OCI-LY7 (cell line): Measurements from ENCODE around the gene TRNT1. TPM values are rescaled to one million over a fixed set of nuclear protein-coding genes. Genes with fewer than 3 reads are reported as not detected.

Experiments
- BruUV-seq: library from RNA; stranded (reverse); fragments of 400-500 nt; replicated peaks from 2 replicates; lab custom pipeline; 2021; lab: Mats Ljungman, UMichigan
- CTCF ChIA-PET: fragments of 300-600 bp; sonication (Branson Sonifier 250); formaldehyde crosslinking; loops from one replicate; lab custom pipeline; 2022; ENCODE audit warnings: antibody characterized with exemption; ENCODE audit not compliant: unreplicated experiment; lab: Charles Lee
- POLR2A ChIA-PET: fragments of 300-600 bp; sonication (Branson Sonifier 250); formaldehyde crosslinking; loops from one replicate; lab custom pipeline; 2022; ENCODE audit warnings: antibody characterized with exemption; lab: Charles Lee
- DNase-seq: peaks from one replicate; pipeline ENCODE4 v3.0.0-alpha.2; 2015; ENCODE audit warnings: low spot score
- H2AFZ ChIP-seq: fragments of 200-600 bp; sonication (generic), shearing (Covaris generic); 2 replicates; pipeline ENCODE4 v1.6.1; 2014; ENCODE audit warnings: mild to moderate bottlenecking, antibody characterized with exemption, low read length, moderate library complexity
- H3K27ac ChIP-seq: fragments of 200-600 bp; sonication (generic); 2 replicates; pipeline ENCODE4 v1.5.1; 2014; ENCODE audit warnings: mixed run types, low read depth, mild to moderate bottlenecking, moderate library complexity, low read length, inconsistent platforms; ENCODE audit not compliant: poor library complexity, severe bottlenecking
- H3K36me3 ChIP-seq: fragments of 200-600 bp; sonication (generic); 2 replicates; pipeline ENCODE4 v1.6.1; 2014; ENCODE audit warnings: mild to moderate bottlenecking, antibody characterized with exemption, low read length, moderate library complexity, mixed read lengths; ENCODE audit not compliant: insufficient read depth
- H3K4me1 ChIP-seq: fragments of 200-600 bp; sonication (generic); 2 replicates; pipeline ENCODE4 v1.5.1; 2014; ENCODE audit warnings: mild to moderate bottlenecking, low read length; ENCODE audit not compliant: insufficient read depth, poor library complexity, severe bottlenecking
- H3K4me2 ChIP-seq: fragments of 200-600 bp; sonication (generic); 2 replicates; pipeline ENCODE4 v1.6.1; 2014; ENCODE audit warnings: mild to moderate bottlenecking, low read length
- H3K4me3 ChIP-seq: fragments of 200-600 bp; sonication (generic); 2 replicates; pipeline ENCODE4 v1.5.1; 2014; ENCODE audit warnings: mild to moderate bottlenecking, low read depth, low read length; ENCODE audit not compliant: poor library complexity, severe bottlenecking
- H3K79me2 ChIP-seq: fragments of 200-600 bp; sonication (generic); 2 replicates; pipeline ENCODE4 v1.6.1; 2016; ENCODE audit warnings: low read depth, mild to moderate bottlenecking, low read length, moderate library complexity, mixed read lengths; ENCODE audit not compliant: insufficient read depth
- H3K9me2 ChIP-seq: fragments of 200-600 bp; sonication (generic); 2 replicates; pipeline ENCODE4 v1.6.1; 2016; ENCODE audit warnings: mild to moderate bottlenecking, low read length, mixed read lengths; ENCODE audit not compliant: insufficient read depth
- H3K9me3 ChIP-seq: fragments of 200-600 bp; sonication (generic); 2 replicates; pipeline ENCODE4 v1.6.1; 2014; ENCODE audit warnings: mild to moderate bottlenecking, mixed run types, low read length, mixed read lengths
- H4K20me1 ChIP-seq: fragments of 200-600 bp; sonication (generic); 2 replicates; pipeline ENCODE4 v1.6.1; 2014; ENCODE audit warnings: mild to moderate bottlenecking, antibody characterized with exemption, low read length, moderate library complexity, mixed read lengths; ENCODE audit not compliant: insufficient read depth
- CTCF ChIP-seq: fragments of 200-600 bp; sonication (generic); conservative IDR thresholded peaks from 2 replicates; pipeline ENCODE4 v1.5.1; 2014; ENCODE audit warnings: mild to moderate bottlenecking, antibody characterized with exemption, low read length, moderate library complexity, mixed read lengths
- EZH2phosphoT487 ChIP-seq: fragments of 200-600 bp; sonication (generic); IDR thresholded peaks from 2 replicates; pipeline ENCODE4 v1.6.1; 2018; ENCODE audit warnings: low read depth, borderline replicate concordance, mild to moderate bottlenecking, mixed run types, antibody characterized with exemption, low read length, moderate library complexity, mixed read lengths
- intact Hi-C: fragments of 100-400 bp; cut with micrococcal nuclease; formaldehyde crosslinking; loops from one replicate; pipeline ENCODE4 v1.10.0; 2022; ENCODE audit not compliant: unreplicated experiment
- total RNA-seq, 2 experiments: library from RNA; depleted of rRNA in 1 of 2; stranded (reverse); fragments of >200 nt in 1 of 2; shearing (Covaris generic) in 1 of 2; gene quantifications; 2 replicates each; pipeline ENCODE4 v1.2.3, GENCODE V29; 2014 to 2022

The TRNT1 gene
- total RNA-seq, 2 experiments from 2014 or later, result 46.5 to 58.6 TPM

- no TSS peak for BruUV-seq
- Histone ChIP-seq H4K20me1 (no peaks in the 10 kb centered on the region), H2AFZ (no peak overlapping the region), H3K4me1 (no peaks in the 10 kb centered on the region), H3K36me3 (peaks cover 82% of the 10 kb centered on the region), H3K9me2 (no peaks in the 10 kb centered on the region), H3K79me2 (no peaks in the 10 kb centered on the region), H3K4me3 (no peak overlapping the region), H3K27ac (no peak overlapping the region), H3K4me2 (no peak overlapping the region), H3K9me3 (no peaks in the 10 kb centered on the region)
- TF ChIP-seq CTCF (no peak), EZH2phosphoT487 (no peak)
- ChIA-PET POLR2A (no interaction called here), CTCF (no interaction called here)
- no peak for DNase-seq
- intact Hi-C loops, result no loop called here
Measured at GRCh38 chr3:3165650-3166049, 38.9 kb downstream of the TRNT1 start.

DNA sequence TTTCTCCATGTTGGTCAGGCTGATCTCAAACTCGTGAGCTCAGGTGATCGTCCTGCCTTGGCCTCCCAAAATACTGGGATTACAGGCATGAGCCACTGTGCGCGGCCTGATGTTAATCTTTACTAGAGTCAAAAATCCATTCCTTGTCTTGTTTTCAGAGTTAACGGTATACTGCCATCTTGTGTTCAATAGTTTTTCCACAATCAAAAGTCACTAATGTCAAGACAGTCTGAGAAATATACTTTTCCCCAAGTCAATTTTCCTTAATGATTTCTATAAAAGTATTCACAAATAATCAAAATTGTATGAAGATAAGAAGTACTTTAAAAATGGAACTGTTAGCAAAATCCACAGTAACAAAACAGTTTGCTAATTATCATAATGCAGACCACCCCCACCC is 44.3 kb downstream of the TRNT1 start:
- no peak overlapping the region for H3K27ac ChIP-seq
- peaks cover 75% of the 10 kb centered on the region for H3K36me3 ChIP-seq
- intact Hi-C loops, result no loop called here
- POLR2A ChIA-PET, result no interaction called here
- no peak overlapping the region for H3K4me2 ChIP-seq
- no peak overlapping the region for H3K4me3 ChIP-seq
- peak; percentile 27 for DNase-seq
- no peaks in the 10 kb centered on the region for H3K9me2 ChIP-seq
- CTCF ChIA-PET, result no interaction called here
- H3K4me1 ChIP-seq, result peaks cover 5% of the 10 kb centered on the region
- TF ChIP-seq CTCF, result peak; percentile 69
- no peak for TF ChIP-seq EZH2phosphoT487
- no peak overlapping the region for H2AFZ ChIP-seq
- H4K20me1 ChIP-seq, result peaks cover 5% of the 10 kb centered on the region; the same call in 1 of the 2 replicates
- BruUV-seq, result no TSS peak
- no peaks in the 10 kb centered on the region for H3K9me3 ChIP-seq
- H3K79me2 ChIP-seq, result peaks cover 2% of the 10 kb centered on the region; the same call in 1 of the 2 replicates

GRCh38 chr3:3172627-3173026 is 45.9 kb downstream of the TRNT1 start:
- Histone ChIP-seq H3K27ac (no peak overlapping the region), H3K4me1 (peaks cover 7% of the 10 kb centered on the region), H4K20me1 (peaks cover 5% of the 10 kb centered on the region; the same call in 1 of the 2 replicates), H3K36me3 (peaks cover 58% of the 10 kb centered on the region), H3K79me2 (peaks cover 15% of the 10 kb centered on the region; the same call in 1 of the 2 replicates), H3K4me3 (no peak overlapping the region), H3K9me2 (no peaks in the 10 kb centered on the region), H3K9me3 (no peaks in the 10 kb centered on the region), H2AFZ (no peak overlapping the region), H3K4me2 (no peak overlapping the region)
- TF ChIP-seq CTCF (no peak), EZH2phosphoT487 (no peak)
- CTCF ChIA-PET, result no interaction called here
- intact Hi-C loops, result no loop called here
- POLR2A ChIA-PET, result interaction anchor here (0.6 kb wide), 1 partner anchor 481 kb away, joined by 3 read pairs; no protein-coding TSS in a partner anchor
- no peak for DNase-seq
- no TSS peak for BruUV-seq
